ENCODE data around the gene EML1. TPM values are rescaled to one million over a fixed set of nuclear protein-coding genes. Genes with fewer than 3 reads are reported as not detected.

Gene EML1
- total RNA-seq, 1 donor from 2014 or later: 34.9 TPM

DNA sequence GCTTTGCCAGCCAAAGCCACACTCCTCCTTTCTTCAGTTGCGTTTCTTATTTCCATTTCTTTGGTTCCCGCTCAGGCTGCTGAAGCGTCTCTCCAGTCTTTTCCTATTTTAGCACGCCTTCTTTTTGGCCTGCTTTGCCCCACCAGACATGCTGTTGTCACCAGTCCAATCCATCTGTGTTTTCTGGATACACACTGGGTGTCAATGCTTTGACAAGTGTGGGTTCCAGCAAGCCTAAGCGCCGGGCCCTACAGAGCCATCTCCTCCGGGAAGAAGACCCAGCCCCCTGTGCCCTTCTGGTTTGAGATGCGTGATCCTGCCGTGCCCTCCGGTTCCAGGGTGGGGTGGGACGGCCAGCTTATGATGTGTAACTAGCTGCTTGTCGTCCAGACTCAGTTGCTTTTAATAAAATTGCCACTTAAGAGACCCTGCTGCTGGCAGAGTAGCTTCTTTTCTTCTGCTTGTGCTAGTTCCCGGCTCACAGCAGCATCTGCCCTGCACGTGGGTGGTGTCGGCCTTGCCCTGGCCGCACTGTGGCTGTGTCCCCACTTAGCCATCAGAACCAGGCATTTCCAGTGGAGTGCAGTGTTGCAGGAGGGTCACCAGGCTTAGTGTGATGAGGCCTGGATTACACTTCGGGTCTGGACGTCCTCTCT is 29.7 kb downstream of the EML1 start:
- H3K27ac Mint-ChIP-seq: no peak overlapping the region
- H3K36me3 Mint-ChIP-seq (ENCODE audit: insufficient read depth): no peaks in the 10 kb centered on the region
- no peaks in the 10 kb centered on the region for H3K9me3 Mint-ChIP-seq (ENCODE audit: low read depth)
- peaks cover 8% of the 10 kb centered on the region for H3K4me1 Mint-ChIP-seq (ENCODE audit: low read depth)
- peaks cover 28% of the 10 kb centered on the region for H3K27me3 Mint-ChIP-seq
- DNase-seq (ENCODE audit: low spot score, unreplicated experiment): no peak
- no peak overlapping the region for H3K4me3 Mint-ChIP-seq (ENCODE audit: low read depth)
- TF ChIP-seq, protein P1, sequence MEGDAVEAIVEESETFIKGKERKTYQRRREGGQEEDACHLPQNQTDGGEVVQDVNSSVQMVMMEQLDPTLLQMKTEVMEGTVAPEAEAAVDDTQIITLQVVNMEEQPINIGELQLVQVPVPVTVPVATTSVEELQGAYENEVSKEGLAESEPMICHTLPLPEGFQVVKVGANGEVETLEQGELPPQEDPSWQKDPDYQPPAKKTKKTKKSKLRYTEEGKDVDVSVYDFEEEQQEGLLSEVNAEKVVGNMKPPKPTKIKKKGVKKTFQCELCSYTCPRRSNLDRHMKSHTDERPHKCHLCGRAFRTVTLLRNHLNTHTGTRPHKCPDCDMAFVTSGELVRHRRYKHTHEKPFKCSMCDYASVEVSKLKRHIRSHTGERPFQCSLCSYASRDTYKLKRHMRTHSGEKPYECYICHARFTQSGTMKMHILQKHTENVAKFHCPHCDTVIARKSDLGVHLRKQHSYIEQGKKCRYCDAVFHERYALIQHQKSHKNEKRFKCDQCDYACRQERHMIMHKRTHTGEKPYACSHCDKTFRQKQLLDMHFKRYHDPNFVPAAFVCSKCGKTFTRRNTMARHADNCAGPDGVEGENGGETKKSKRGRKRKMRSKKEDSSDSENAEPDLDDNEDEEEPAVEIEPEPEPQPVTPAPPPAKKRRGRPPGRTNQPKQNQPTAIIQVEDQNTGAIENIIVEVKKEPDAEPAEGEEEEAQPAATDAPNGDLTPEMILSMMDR (IDR thresholded peaks at IDR 0.05; ENCODE audit: unreplicated experiment): no peak

GRCh38 chr14:99824776-99825175 is 31.6 kb downstream of the EML1 start:
- H3K36me3 Mint-ChIP-seq (ENCODE audit: insufficient read depth): no peaks in the 10 kb centered on the region
- H3K27ac Mint-ChIP-seq: no peak overlapping the region
- H3K4me3 Mint-ChIP-seq (ENCODE audit: low read depth): no peak overlapping the region
- H3K9me3 Mint-ChIP-seq (ENCODE audit: low read depth): no peaks in the 10 kb centered on the region
- DNase-seq (ENCODE audit: low spot score, unreplicated experiment): no peak
- peaks cover 8% of the 10 kb centered on the region for H3K4me1 Mint-ChIP-seq (ENCODE audit: low read depth)
- H3K27me3 Mint-ChIP-seq: peaks cover 20% of the 10 kb centered on the region
- TF ChIP-seq, protein P1 (IDR thresholded peaks at IDR 0.05; ENCODE audit: unreplicated experiment): no peak

- H3K27ac Mint-ChIP-seq: no peak overlapping the region
- H3K36me3 Mint-ChIP-seq (ENCODE audit: insufficient read depth): no peaks in the 10 kb centered on the region
- H3K4me3 Mint-ChIP-seq (ENCODE audit: low read depth): no peak overlapping the region
- no peak for DNase-seq (ENCODE audit: low spot score, unreplicated experiment)
- H3K27me3 Mint-ChIP-seq: no peaks in the 10 kb centered on the region
- TF ChIP-seq, protein P1 (IDR thresholded peaks at IDR 0.05; ENCODE audit: unreplicated experiment): no peak
- H3K9me3 Mint-ChIP-seq (ENCODE audit: low read depth): peaks cover 4% of the 10 kb centered on the region
- peaks cover 20% of the 10 kb centered on the region for H3K4me1 Mint-ChIP-seq (ENCODE audit: low read depth)
Observed at GRCh38 chr14:99829450-99829849, 36.2 kb downstream of the EML1 start.

GRCh38 chr14:99831303-99831702 is 38.1 kb downstream of the EML1 start:
- TF ChIP-seq, protein P1 (IDR thresholded peaks at IDR 0.05; ENCODE audit: unreplicated experiment): no peak
- Mint-ChIP-seq H3K27me3 (no peaks in the 10 kb centered on the region), H3K9me3 (ENCODE audit: low read depth) (peaks cover 4% of the 10 kb centered on the region), H3K27ac (no peak overlapping the region), H3K4me3 (ENCODE audit: low read depth) (no peak overlapping the region), H3K4me1 (ENCODE audit: low read depth) (peaks cover 26% of the 10 kb centered on the region), H3K36me3 (ENCODE audit: insufficient read depth) (no peaks in the 10 kb centered on the region)
- no peak for DNase-seq (ENCODE audit: low spot score, unreplicated experiment)

DNA sequence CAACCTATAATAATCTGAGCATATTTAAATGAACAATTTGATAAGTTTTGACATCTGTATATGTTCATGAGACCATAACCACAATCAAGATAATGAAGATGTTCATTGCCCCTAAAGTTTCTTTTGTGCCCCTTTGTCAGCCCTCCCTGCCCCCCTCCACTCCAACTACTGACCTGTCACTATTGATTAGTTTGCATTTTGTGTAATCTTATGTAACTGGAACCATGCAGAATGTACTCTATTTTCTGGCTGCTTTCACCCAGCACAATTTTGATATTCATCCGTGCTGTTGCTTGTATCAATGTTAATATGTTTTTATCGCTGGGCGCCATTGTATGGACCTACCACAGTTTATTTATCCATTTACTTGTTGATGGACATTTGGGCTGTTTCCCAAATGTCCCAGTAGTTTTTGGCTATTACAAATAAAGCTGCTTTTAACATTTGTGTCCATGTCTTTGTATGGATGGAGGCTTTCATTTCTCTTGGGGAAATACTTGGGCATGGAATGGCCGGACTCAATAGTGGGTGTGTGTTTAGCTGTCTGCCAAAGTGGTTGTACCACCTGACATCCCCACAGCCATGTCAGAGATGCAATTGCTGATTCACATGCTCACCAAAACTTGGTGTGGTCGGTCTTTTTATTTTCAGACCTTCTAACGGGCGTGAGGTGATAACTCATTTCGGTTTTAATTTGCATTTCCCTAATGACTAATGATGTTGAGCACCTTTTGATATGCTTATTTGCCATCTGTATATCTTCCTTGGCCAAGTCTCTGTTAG is 38.9 kb downstream of the EML1 start:
- Mint-ChIP-seq H3K27me3 (no peaks in the 10 kb centered on the region), H3K4me1 (ENCODE audit: low read depth) (peaks cover 28% of the 10 kb centered on the region), H3K4me3 (ENCODE audit: low read depth) (no peak overlapping the region), H3K36me3 (ENCODE audit: insufficient read depth) (no peaks in the 10 kb centered on the region), H3K27ac (no peak overlapping the region), H3K9me3 (ENCODE audit: low read depth) (peaks cover 4% of the 10 kb centered on the region)
- DNase-seq (ENCODE audit: low spot score, unreplicated experiment): no peak
- TF ChIP-seq, protein P1 (IDR thresholded peaks at IDR 0.05; ENCODE audit: unreplicated experiment): no peak

All from progenitor cell of endocrine pancreas (in vitro differentiated cells).